Epidermal melanocyte (primary cell): ENCODE results near the gene ARL17B.
"Not testable (repeated sequence)": the region's sequence is repeated elsewhere in the genome, so short reads cannot be mapped to it uniquely, and the experiment has no call there.

Source experiments
- DNase-seq: peaks from one replicate; pipeline ENCODE4 v3.0.0; 2011; ENCODE audit warnings: low spot score; ENCODE audit not compliant: insufficient read length

Gene ARL17B

GRCh38 chr17:46252804-46253203, 108.8 kb downstream of the ARL17B start:
- DNase-seq, result not testable (repeated sequence)

- DNase-seq, result not testable (repeated sequence)
These were observed 112.4 kb downstream of the ARL17B start for GRCh38 chr17:46249153-46249552.

- DNase-seq, result not testable (repeated sequence)
These were observed 116.4 kb downstream of the ARL17B start for GRCh38 chr17:46244949-46245768.

GRCh38 chr17:46244339-46244913, 117.1 kb downstream of the ARL17B start:
- DNase-seq, result not testable (repeated sequence)

GRCh38 chr17:46243928-46244327, 117.6 kb downstream of the ARL17B start:
- DNase-seq, result not testable (repeated sequence)

- DNase-seq, result not testable (repeated sequence)
These were observed 118.1 kb downstream of the ARL17B start for GRCh38 chr17:46243505-46243904.

- DNase-seq, result not testable (repeated sequence)
These were observed 130.2 kb downstream of the ARL17B start for GRCh38 chr17:46231359-46231758.

GRCh38 chr17:46225274-46225794, 136.2 kb downstream of the ARL17B start:
- peak; percentile 81 for DNase-seq

- DNase-seq, result not testable (repeated sequence)
These were observed 136.7 kb downstream of the ARL17B start for GRCh38 chr17:46224864-46225263.
